ENCODE measurements around the gene HDAC9. TPM values are rescaled to one million over a fixed set of nuclear protein-coding genes. Genes with fewer than 3 reads are reported as not detected.

HDAC9 gene
- total RNA-seq, 1 experiment from 2014 or later = 14.7 TPM

DNA sequence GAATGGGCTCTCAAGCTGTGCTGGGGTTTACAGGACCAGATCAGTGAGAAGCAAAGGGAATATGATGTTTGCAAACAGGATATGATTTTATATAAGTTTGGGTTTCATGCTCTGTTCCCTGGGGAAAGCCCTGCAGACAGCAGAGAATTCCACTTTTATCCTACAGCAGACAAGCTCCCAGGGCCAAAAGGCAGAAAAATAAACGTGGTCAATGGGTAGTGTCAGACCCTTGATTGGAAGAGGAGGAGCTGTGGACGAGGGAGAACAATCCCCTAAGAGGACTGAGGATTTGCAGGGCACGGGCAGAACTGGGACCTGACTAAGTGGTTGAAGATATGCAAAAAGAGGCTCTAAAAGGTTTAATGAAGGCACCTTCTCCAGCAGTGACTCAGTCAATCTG is 275.3 kb downstream of the HDAC9 start:
- POLR2A ChIA-PET (ENCODE audit: unreplicated experiment) = no interaction called here
- Histone ChIP-seq H3K79me2 (ENCODE audit: low read depth) (no peaks in the 10 kb centered on the region), H3K4me1 (replicated peaks; ENCODE audit: insufficient read depth) (no peaks in the 10 kb centered on the region), H3F3A (ENCODE audit: insufficient read depth, low read depth) (no peaks in the 10 kb centered on the region), H3K27ac (no peak overlapping the region), H3K4me2 (no peak overlapping the region), H3K9me2 (ENCODE audit: insufficient read depth) (no peaks in the 10 kb centered on the region), H3K36me3 (ENCODE audit: low read depth) (no peaks in the 10 kb centered on the region), H4K20me1 (ENCODE audit: insufficient read depth) (no peaks in the 10 kb centered on the region), H3K4me3 (no peak overlapping the region), H3K9me3 (ENCODE audit: insufficient read depth, low read depth) (0 out of 2 replicates have a peak, but pooled peaks cover 2% of the 10 kb centered on the region), H3K27me3 (ENCODE audit: insufficient read depth, low read depth) (no peaks in the 10 kb centered on the region), H2AFZ (0 out of 2 replicates have a peak overlapping the region, but pooled peaks have one; percentile 7)
- TF ChIP-seq, protein P1, sequence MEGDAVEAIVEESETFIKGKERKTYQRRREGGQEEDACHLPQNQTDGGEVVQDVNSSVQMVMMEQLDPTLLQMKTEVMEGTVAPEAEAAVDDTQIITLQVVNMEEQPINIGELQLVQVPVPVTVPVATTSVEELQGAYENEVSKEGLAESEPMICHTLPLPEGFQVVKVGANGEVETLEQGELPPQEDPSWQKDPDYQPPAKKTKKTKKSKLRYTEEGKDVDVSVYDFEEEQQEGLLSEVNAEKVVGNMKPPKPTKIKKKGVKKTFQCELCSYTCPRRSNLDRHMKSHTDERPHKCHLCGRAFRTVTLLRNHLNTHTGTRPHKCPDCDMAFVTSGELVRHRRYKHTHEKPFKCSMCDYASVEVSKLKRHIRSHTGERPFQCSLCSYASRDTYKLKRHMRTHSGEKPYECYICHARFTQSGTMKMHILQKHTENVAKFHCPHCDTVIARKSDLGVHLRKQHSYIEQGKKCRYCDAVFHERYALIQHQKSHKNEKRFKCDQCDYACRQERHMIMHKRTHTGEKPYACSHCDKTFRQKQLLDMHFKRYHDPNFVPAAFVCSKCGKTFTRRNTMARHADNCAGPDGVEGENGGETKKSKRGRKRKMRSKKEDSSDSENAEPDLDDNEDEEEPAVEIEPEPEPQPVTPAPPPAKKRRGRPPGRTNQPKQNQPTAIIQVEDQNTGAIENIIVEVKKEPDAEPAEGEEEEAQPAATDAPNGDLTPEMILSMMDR (conservative IDR thresholded peaks at IDR 0.05) = no peak
- TF ChIP-seq EZH2 (IDR thresholded peaks at IDR 0.05; ENCODE audit: low read depth) = no peak
- intact Hi-C loops (cut with micrococcal nuclease; ENCODE audit: unreplicated experiment) = no loop called here
- no TSS peak for BruUV-seq (replicated peaks)
- CTCF ChIA-PET = interaction anchor here (0.6 kb wide), 1 partner anchor 715 kb away, joined by 3 read pairs; no protein-coding TSS in a partner anchor
- no peak for DNase-seq

DNA sequence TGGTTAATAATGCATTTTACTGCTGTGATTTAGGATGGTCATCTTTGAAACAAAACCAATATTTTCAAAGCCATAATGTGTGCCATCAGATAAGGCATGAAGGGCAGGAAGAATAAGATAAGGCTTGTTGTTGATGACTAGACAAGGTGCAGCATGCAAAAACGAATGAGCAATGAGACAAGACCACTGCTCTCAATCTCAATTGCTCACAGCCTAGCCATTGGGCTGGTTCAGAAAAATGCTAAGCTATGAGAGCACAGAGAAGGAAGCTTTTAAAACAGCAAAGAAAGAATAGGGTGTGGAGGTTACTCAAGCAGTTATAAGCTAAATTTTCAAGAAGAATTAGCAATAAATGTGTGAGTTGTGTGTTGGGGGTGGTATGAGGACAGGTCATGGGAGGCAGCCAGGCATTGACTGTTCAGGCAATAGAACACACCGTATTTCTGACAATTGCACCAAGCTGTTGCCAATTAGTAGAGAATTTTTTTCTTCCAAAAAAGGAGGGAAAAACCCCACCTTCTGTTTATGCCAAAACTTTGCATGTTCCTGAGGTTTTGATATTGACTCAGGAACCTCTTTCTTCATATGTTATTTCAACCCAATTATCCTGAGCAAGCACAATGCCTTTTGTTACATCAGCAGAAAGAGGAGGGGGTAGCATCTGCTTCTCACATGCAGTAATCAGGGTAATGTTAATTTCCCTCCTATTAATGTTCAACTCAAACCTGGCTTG is 276.5 kb downstream of the HDAC9 start:
- DNase-seq = no peak
- Histone ChIP-seq H3K4me3 (no peak overlapping the region), H3F3A (ENCODE audit: insufficient read depth, low read depth) (no peaks in the 10 kb centered on the region), H3K27ac (no peak overlapping the region), H3K36me3 (ENCODE audit: low read depth) (no peaks in the 10 kb centered on the region), H2AFZ (no peak overlapping the region), H3K9me2 (ENCODE audit: insufficient read depth) (no peaks in the 10 kb centered on the region), H3K4me1 (replicated peaks; ENCODE audit: insufficient read depth) (no peaks in the 10 kb centered on the region), H3K27me3 (ENCODE audit: insufficient read depth, low read depth) (no peaks in the 10 kb centered on the region), H4K20me1 (ENCODE audit: insufficient read depth) (no peaks in the 10 kb centered on the region), H3K79me2 (ENCODE audit: low read depth) (no peaks in the 10 kb centered on the region), H3K4me2 (no peak overlapping the region), H3K9me3 (ENCODE audit: insufficient read depth, low read depth) (0 out of 2 replicates have a peak, but pooled peaks cover 2% of the 10 kb centered on the region)
- TF ChIP-seq EZH2 (IDR thresholded peaks at IDR 0.05; ENCODE audit: low read depth) = no peak
- TF ChIP-seq, protein P1 (conservative IDR thresholded peaks at IDR 0.05) = no peak
- intact Hi-C loops (cut with micrococcal nuclease; ENCODE audit: unreplicated experiment) = no loop called here
- ChIA-PET POLR2A (ENCODE audit: unreplicated experiment) (no interaction called here), CTCF (no interaction called here)
- no TSS peak for BruUV-seq (replicated peaks)

DNA sequence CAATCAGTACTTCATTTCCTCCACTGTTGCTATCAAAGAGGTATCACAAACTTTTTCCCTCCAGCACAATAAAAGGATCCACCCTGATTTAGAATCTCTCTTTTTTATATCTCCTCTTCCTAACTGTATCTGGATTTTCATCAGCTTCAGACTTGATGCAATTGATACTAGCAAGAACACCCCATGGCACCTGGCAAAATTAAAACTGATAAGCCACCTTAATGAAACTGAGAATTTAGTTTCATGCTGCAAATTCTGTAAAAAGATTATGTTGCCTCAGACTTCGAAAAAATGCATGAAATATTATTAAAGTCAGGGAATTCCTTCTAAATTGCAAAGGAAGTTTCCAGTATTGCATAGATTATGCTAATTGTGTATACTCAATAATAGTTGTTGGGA is 277.0 kb downstream of the HDAC9 start:
- no TSS peak for BruUV-seq (replicated peaks)
- POLR2A ChIA-PET (ENCODE audit: unreplicated experiment) = no interaction called here
- H3K36me3 ChIP-seq (ENCODE audit: low read depth) = no peaks in the 10 kb centered on the region

More for the DNA sequence above, 277.0 kb downstream of the HDAC9 start:
- H3K79me2 ChIP-seq (ENCODE audit: low read depth) = no peaks in the 10 kb centered on the region
- H3F3A ChIP-seq (ENCODE audit: insufficient read depth, low read depth) = no peaks in the 10 kb centered on the region
- H3K27ac ChIP-seq = no peak overlapping the region
- intact Hi-C loops (cut with micrococcal nuclease; ENCODE audit: unreplicated experiment) = no loop called here
- no peaks in the 10 kb centered on the region for H3K9me2 ChIP-seq (ENCODE audit: insufficient read depth)
- H4K20me1 ChIP-seq (ENCODE audit: insufficient read depth) = no peaks in the 10 kb centered on the region
- no peak overlapping the region for H2AFZ ChIP-seq
- H3K27me3 ChIP-seq (ENCODE audit: insufficient read depth, low read depth) = no peaks in the 10 kb centered on the region
- H3K4me2 ChIP-seq = no peak overlapping the region
- H3K4me1 ChIP-seq (replicated peaks; ENCODE audit: insufficient read depth) = no peaks in the 10 kb centered on the region
- H3K4me3 ChIP-seq = no peak overlapping the region
- DNase-seq = no peak
- H3K9me3 ChIP-seq (ENCODE audit: insufficient read depth, low read depth) = 0 out of 2 replicates have a peak, but pooled peaks cover 2% of the 10 kb centered on the region
- CTCF ChIA-PET = interaction anchor here (0.6 kb wide), 1 partner anchor 18 kb away, joined by 5 read pairs; no protein-coding TSS in a partner anchor
- TF ChIP-seq EZH2 (IDR thresholded peaks at IDR 0.05; ENCODE audit: low read depth) = no peak
- TF ChIP-seq, protein P1 (conservative IDR thresholded peaks at IDR 0.05) = no peak

Measured in PC-9 (cell line).